Measurements from ENCODE around the gene TDRD3.
A peak's percentile ranks its signal among the peaks of the same experiment; 100 is the strongest.

Gene TDRD3

DNA sequence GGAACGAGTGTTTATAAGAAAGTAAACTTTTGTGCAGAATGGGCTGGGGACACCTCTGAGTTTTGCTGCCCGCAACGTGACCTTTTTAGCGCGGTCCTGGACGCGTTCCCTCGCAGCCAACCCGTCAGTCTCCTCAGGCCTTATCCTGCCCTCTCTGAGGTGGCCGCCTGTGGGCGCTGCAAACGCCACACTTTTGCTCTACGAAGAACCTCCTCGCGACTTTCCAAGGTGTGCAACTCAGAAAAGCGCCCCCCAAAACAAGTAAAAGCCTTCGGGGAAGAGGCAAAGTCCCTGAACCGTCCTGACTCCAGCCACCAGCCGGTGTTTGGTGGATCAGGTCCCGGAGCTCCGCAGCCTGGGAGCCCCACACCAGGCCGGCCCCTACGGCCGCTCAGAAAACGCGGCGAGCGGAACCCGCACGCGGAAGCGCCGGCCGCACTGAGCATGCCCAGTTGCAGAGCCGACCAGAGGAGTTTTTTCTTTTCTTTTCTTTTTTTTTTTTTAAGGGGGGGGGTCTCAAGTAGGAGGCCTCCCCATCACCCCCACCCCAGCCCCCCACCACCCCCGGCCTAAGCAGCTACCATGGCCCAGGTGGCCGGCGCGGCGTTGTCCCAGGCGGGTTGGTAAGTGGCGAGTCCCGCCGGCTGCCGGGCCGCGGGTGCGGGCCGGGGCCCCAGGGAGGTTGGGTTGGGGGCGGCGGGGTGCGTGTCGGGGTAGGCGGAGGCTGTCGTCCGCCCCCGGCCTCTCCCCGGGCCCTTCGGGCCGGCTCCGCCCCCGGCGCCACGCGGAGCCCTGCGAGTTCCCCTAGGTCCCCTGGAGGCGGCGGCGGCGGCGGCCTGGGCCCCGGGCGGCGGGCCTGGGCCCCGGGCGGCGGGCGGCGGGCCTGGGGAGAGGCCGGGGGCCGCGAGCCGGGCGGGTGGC is at the start of gene TDRD3:
TDRD3 (plus strand) TSS at position 438 of the 921 bp plus-strand sequence; CDS start at position 583, 145 bp downstream.
- TF ChIP-seq, protein P1, sequence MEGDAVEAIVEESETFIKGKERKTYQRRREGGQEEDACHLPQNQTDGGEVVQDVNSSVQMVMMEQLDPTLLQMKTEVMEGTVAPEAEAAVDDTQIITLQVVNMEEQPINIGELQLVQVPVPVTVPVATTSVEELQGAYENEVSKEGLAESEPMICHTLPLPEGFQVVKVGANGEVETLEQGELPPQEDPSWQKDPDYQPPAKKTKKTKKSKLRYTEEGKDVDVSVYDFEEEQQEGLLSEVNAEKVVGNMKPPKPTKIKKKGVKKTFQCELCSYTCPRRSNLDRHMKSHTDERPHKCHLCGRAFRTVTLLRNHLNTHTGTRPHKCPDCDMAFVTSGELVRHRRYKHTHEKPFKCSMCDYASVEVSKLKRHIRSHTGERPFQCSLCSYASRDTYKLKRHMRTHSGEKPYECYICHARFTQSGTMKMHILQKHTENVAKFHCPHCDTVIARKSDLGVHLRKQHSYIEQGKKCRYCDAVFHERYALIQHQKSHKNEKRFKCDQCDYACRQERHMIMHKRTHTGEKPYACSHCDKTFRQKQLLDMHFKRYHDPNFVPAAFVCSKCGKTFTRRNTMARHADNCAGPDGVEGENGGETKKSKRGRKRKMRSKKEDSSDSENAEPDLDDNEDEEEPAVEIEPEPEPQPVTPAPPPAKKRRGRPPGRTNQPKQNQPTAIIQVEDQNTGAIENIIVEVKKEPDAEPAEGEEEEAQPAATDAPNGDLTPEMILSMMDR (IDR thresholded peaks at IDR 0.05; ENCODE audit: insufficient read depth, missing control alignments): peak; percentile 69
- FAIRE-seq (no peak), DNase-seq (ENCODE audit: insufficient read length, low spot score) (peak; percentile 43)

DNA sequence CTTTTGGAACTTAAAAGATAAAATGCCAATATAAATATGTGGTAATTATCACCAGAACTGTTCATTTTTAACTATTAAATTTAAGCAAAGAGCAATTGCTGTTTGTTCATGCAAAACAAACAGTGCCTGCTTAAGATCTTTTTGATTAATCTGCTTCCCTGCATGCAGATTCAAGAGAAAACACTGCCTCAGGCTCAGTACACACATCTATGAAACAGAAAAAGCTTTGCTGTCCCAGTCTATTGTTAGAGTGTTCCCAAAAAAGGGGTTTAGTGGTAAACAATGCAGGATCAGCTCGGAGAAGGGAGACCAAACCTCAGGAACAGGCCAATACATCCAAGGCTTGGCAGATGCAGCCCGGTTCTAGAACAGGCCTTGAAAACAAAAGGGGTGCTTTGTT is 49.3 kb upstream of the TDRD3 start:
- DNase-seq (ENCODE audit: insufficient read length, low spot score) (no peak), FAIRE-seq (no peak)

DNA sequence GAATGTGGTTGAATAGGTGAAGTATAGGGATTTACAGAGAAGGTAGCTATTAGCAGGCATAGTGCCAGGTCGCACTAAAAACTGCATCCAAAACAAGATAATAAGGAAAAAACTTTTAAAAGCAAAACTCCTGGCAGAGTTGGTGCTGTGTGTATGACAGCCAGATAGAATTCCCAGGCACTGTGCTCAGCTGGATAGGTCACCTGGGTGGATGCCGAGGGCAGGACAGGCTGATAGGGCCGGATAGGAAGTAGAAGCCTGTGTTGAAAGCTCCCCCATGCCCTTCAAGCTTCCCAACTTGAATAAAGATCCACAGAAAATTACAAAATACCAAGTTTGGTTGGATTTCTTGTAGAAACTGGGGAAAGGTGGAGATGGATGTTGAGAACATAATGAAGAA is 48.9 kb upstream of the TDRD3 start:
- TF ChIP-seq, protein P1 (IDR thresholded peaks at IDR 0.05; ENCODE audit: insufficient read depth, missing control alignments): no peak
- DNase-seq (ENCODE audit: insufficient read length, low spot score): no peak
- FAIRE-seq: no peak

More for the DNA sequence above, 49.3 kb upstream of the TDRD3 start:
- TF ChIP-seq, protein P1 (IDR thresholded peaks at IDR 0.05; ENCODE audit: insufficient read depth, missing control alignments): no peak

DNA sequence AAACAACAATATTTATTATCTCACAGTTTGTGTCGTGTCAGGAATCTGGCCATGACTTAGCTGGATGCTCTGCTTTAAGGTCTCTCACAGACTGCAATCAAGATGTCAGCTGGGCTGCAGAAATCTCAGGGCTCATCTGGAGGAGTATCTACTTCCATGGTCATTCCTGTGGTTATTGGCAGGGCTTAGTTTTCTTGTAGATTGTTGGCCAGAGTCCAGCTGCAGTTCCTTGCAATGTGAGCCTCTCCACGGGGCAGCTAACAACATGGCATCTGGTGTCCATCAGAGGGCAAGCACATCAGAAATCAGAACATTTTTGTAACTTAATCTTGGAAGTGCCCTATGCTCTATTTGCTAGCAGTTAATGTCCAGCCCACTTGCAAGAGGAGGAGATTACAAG is 45.7 kb upstream of the TDRD3 start:
- FAIRE-seq (no peak), DNase-seq (ENCODE audit: insufficient read length, low spot score) (no peak)
- TF ChIP-seq, protein P1 (IDR thresholded peaks at IDR 0.05; ENCODE audit: insufficient read depth, missing control alignments): no peak

DNA sequence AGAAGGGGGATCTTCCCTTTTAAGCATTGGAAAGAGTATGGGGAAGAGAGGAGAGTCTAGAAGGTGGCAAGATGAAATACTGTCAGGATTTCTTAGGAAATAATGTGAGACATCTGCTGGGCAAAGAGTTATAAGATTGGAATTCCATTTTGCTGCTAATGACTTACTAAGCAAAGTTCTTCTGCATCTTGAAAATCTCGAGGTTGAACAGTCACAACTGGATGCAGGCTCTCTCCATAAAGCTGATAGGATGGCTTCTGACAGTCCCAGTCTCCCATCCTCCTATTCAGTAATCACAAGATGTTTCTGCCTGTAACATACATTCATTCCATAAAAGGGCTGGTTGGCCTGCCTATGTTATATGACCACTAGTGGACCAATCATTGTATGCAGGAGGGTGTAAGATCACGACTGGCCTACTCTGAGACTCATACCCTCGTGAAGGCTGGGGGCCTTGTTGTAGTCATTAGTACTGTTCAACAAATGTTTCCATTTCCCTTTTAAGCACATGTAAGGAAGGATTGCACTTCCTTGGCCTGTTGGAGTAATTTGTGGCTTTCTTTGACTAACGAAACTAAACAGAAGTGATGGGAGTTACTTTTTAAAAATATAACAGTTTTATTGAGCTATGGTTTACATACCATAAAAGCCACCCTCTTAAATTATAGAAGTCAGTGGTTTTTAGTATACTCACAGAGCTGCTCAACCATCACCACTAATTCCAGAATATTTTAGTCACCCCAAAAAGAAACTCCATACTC is 45.0 kb upstream of the TDRD3 start:
- DNase-seq (ENCODE audit: insufficient read length, low spot score) (no peak), FAIRE-seq (no peak)
- TF ChIP-seq, protein P1 (IDR thresholded peaks at IDR 0.05; ENCODE audit: insufficient read depth, missing control alignments): no peak

DNA sequence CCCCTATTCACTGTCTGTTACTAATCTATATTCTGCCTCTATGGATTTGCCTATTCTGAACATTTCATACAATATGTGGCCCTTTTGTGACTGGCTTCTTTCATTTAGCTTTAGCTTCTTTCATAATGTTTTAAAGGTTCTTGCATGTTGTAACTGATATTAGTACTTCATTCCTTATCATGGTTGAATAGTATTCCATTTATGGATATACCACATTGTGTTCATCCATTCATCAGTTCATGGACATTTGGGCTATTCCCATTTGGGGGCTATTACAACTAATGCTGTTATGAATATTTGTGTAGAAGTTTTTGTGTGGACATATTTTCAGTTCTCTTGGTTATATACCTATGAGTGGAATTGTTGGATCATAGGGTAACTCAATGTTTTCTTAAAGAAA is 44.4 kb upstream of the TDRD3 start:
- FAIRE-seq: no peak
- TF ChIP-seq, protein P1 (IDR thresholded peaks at IDR 0.05; ENCODE audit: insufficient read depth, missing control alignments): no peak

More for the DNA sequence above, 44.4 kb upstream of the TDRD3 start:
- no peak for DNase-seq (ENCODE audit: insufficient read length, low spot score)
